Mesenchymal stem cell (in vitro differentiated cells and primary cell): ENCODE data around the gene ITSN1.

Experiments
- DNase-seq: peaks from one replicate; pipeline ENCODE4 v3.0.0-alpha.2; 2013
- H2AFZ ChIP-seq: one replicate; pipeline ENCODE4 v1.6.1; 2013; ENCODE audit warnings: low read depth, mild to moderate bottlenecking, control low read depth, inconsistent platforms, low read length, moderate library complexity
- H2AK5ac ChIP-seq: 2 replicates; pipeline ENCODE4 v1.6.1; 2013; ENCODE audit warnings: low read length, moderate library complexity, mild to moderate bottlenecking, inconsistent platforms; ENCODE audit not compliant: severe bottlenecking
- H2BK120ac ChIP-seq: one replicate; pipeline ENCODE4 v1.6.1; 2013; ENCODE audit warnings: low read depth, mild to moderate bottlenecking, inconsistent platforms, low read length, moderate library complexity
- H2BK12ac ChIP-seq, 2 experiments: one replicate each; pipeline ENCODE4 v1.6.1; 2013; ENCODE audit warnings: inconsistent platforms in 2 of 2, low read length in 2 of 2, mild to moderate bottlenecking in 2 of 2, moderate library complexity in 2 of 2, control low read depth in 1 of 2
- H2BK15ac ChIP-seq: one replicate; pipeline ENCODE4 v1.6.1; 2013; ENCODE audit warnings: mild to moderate bottlenecking, low read depth, inconsistent platforms; ENCODE audit not compliant: poor library complexity, severe bottlenecking
- H2BK5ac ChIP-seq: 2 replicates; pipeline ENCODE4 v1.6.1; 2013; ENCODE audit warnings: low read depth, mild to moderate bottlenecking, low read length, control low read depth, inconsistent platforms; ENCODE audit not compliant: poor library complexity, severe bottlenecking
- H3K14ac ChIP-seq, 2 experiments: one replicate each; pipeline ENCODE4 v1.6.1; 2013; ENCODE audit warnings: inconsistent platforms in 2 of 2, low read length in 2 of 2, control low read depth in 1 of 2, mild to moderate bottlenecking in 1 of 2, moderate library complexity in 1 of 2
- H3K18ac ChIP-seq, 2 experiments: one replicate each; pipeline ENCODE4 v1.6.1; 2013; ENCODE audit warnings: inconsistent platforms in 2 of 2, low read length in 2 of 2, control low read depth in 1 of 2, low read depth in 1 of 2, mild to moderate bottlenecking in 1 of 2
- H3K23ac ChIP-seq, 2 experiments: one replicate each; pipeline ENCODE4 v1.6.1; 2013; ENCODE audit warnings: inconsistent platforms in 2 of 2, low read length in 2 of 2, mild to moderate bottlenecking in 2 of 2, moderate library complexity in 2 of 2, control low read depth in 1 of 2
- H3K27ac ChIP-seq: 2 replicates; pipeline ENCODE4 v1.5.1; 2013; ENCODE audit warnings: mild to moderate bottlenecking, moderate library complexity, low read length, control low read depth, inconsistent platforms; ENCODE audit not compliant: poor library complexity, severe bottlenecking
- H3K27me3 ChIP-seq, 2 experiments: 2 replicates each; pipeline versions ENCODE4 v1.6.1 to v1.7.0; 2013; ENCODE audit warnings: low read length in 2 of 2, mild to moderate bottlenecking in 2 of 2, moderate library complexity in 2 of 2, control low read depth in 1 of 2, inconsistent platforms in 1 of 2; ENCODE audit not compliant: control insufficient read depth in 1 of 2, insufficient read depth in 1 of 2
- H3K36me3 ChIP-seq, 2 experiments: 2 replicates each; pipeline versions ENCODE4 v1.6.1 to v1.7.0; 2013; ENCODE audit warnings: low read length in 2 of 2, control low read depth in 1 of 2, inconsistent platforms in 1 of 2, low read depth in 1 of 2, mild to moderate bottlenecking in 1 of 2; ENCODE audit not compliant: insufficient read depth in 2 of 2, control insufficient read depth in 1 of 2
- H3K4ac ChIP-seq, 2 experiments: one replicate each; pipeline ENCODE4 v1.6.1; 2013; ENCODE audit warnings: inconsistent platforms in 2 of 2, low read length in 2 of 2, mild to moderate bottlenecking in 2 of 2, moderate library complexity in 2 of 2, control low read depth in 1 of 2, low read depth in 1 of 2
- H3K4me1 ChIP-seq: 2 replicates; pipeline ENCODE4 v1.6.1; 2013; ENCODE audit warnings: low read depth, low read length, control low read depth; ENCODE audit not compliant: control insufficient read depth, insufficient read depth
- H3K4me2 ChIP-seq: 2 replicates; pipeline ENCODE4 v1.6.1; 2013; ENCODE audit warnings: low read length, mild to moderate bottlenecking, inconsistent platforms; ENCODE audit not compliant: poor library complexity, severe bottlenecking
- H3K4me3 ChIP-seq, 2 experiments: 2 replicates each; pipeline versions ENCODE4 v1.5.1 to v1.7.0; 2013; ENCODE audit warnings: low read length in 2 of 2, mild to moderate bottlenecking in 2 of 2, control low read depth in 1 of 2, low read depth in 1 of 2; ENCODE audit not compliant: insufficient read depth in 1 of 2
- H3K79me1 ChIP-seq: replicated peaks from 2 replicates; pipeline ENCODE4 v1.6.1; 2013; ENCODE audit warnings: mild to moderate bottlenecking, control low read depth, low read length, inconsistent platforms; ENCODE audit not compliant: poor library complexity, severe bottlenecking
- H3K9ac ChIP-seq: 2 replicates; pipeline ENCODE4 v1.7.0; 2013; ENCODE audit warnings: mild to moderate bottlenecking, low read length, moderate library complexity
- H3K9me3 ChIP-seq: 2 replicates; pipeline ENCODE4 v1.7.0; 2013; ENCODE audit warnings: mild to moderate bottlenecking, low read length; ENCODE audit not compliant: control insufficient read depth
- H4K8ac ChIP-seq: one replicate; pipeline ENCODE4 v1.6.1; 2013; ENCODE audit warnings: inconsistent platforms, mild to moderate bottlenecking, low read length, moderate library complexity
- H4K91ac ChIP-seq: one replicate; pipeline ENCODE4 v1.6.1; 2013; ENCODE audit warnings: mild to moderate bottlenecking, low read length, inconsistent platforms
- WGBS: methylation state at CpG from one replicate; pipeline ENCODE4 v1.1.7; 2013; ENCODE audit warnings: mixed read lengths; 5-methylcytosine and 5-hydroxymethylcytosine counted together

Gene ITSN1

GRCh38 chr21:33769057-33769456 lies 126.8 kb downstream of the ITSN1 start:
- Histone ChIP-seq H3K79me1 (peaks cover 18% of the 10 kb centered on the region), H2BK12ac (no peak overlapping the region), H3K18ac (no peak overlapping the region), H3K9me3 (no peaks in the 10 kb centered on the region), H3K4me1 (peaks cover 7% of the 10 kb centered on the region), H2AK5ac (peak overlapping the region; percentile 86), H2AFZ (no peak overlapping the region), H3K14ac (no peak overlapping the region), H2BK15ac (no peak overlapping the region), H3K27ac (peak overlapping the region; percentile 54), H3K4me2 (no peak overlapping the region), H3K27me3 (no peaks in the 10 kb centered on the region), H3K23ac (no peak overlapping the region), H2BK5ac (no peak overlapping the region), H3K36me3 (peaks cover 18 to 65% of the 10 kb centered on the region in 2 experiments), H3K4ac (no peak overlapping the region), H2BK120ac (no peak overlapping the region), H4K8ac (no peak overlapping the region), H3K4me3 (no peak overlapping the region), H3K9ac (no peak overlapping the region), H4K91ac (no peak overlapping the region)
- DNase-seq = no peak
- WGBS = no CpG with 5 or more reads among the region's 1 CpG

GRCh38 chr21:33770542-33770941 lies 128.2 kb downstream of the ITSN1 start:
- no peak overlapping the region for H3K4me3 ChIP-seq
- H2AK5ac ChIP-seq = no peak overlapping the region
- no peak for DNase-seq
- H4K91ac ChIP-seq = no peak overlapping the region
- no peak overlapping the region for H3K23ac ChIP-seq
- no peak overlapping the region for H2AFZ ChIP-seq
- H2BK15ac ChIP-seq = no peak overlapping the region
- no peak overlapping the region for H3K27ac ChIP-seq
- no peak overlapping the region for H2BK120ac ChIP-seq
- no peak overlapping the region for H3K14ac ChIP-seq
- H3K4me1 ChIP-seq = peaks cover 4% of the 10 kb centered on the region
- H4K8ac ChIP-seq = no peak overlapping the region
- no peak overlapping the region for H3K4me2 ChIP-seq
- no peak overlapping the region for H2BK5ac ChIP-seq
- H3K36me3 ChIP-seq = peaks cover 20 to 73% of the 10 kb centered on the region in 2 experiments
- H2BK12ac ChIP-seq = no peak overlapping the region
- no peaks in the 10 kb centered on the region for H3K9me3 ChIP-seq
- H3K18ac ChIP-seq = no peak overlapping the region
- H3K9ac ChIP-seq = no peak overlapping the region
- peaks cover 13% of the 10 kb centered on the region for H3K79me1 ChIP-seq
- H3K4ac ChIP-seq = no peak overlapping the region
- 97% methylated on average over 3 of the region's 3 CpGs for WGBS
- H3K27me3 ChIP-seq = no peaks in the 10 kb centered on the region

GRCh38 chr21:33771976-33772375 lies 129.7 kb downstream of the ITSN1 start:
- Histone ChIP-seq H3K4me2 (no peak overlapping the region), H3K9ac (no peak overlapping the region), H3K9me3 (no peaks in the 10 kb centered on the region), H3K18ac (no peak overlapping the region), H3K4me3 (no peak overlapping the region), H4K91ac (no peak overlapping the region), H2BK15ac (no peak overlapping the region), H4K8ac (no peak overlapping the region), H2AK5ac (no peak overlapping the region), H3K4ac (no peak overlapping the region), H3K36me3 (peaks cover 23 to 68% of the 10 kb centered on the region in 2 experiments), H2BK120ac (no peak overlapping the region), H3K79me1 (peaks cover 14% of the 10 kb centered on the region), H3K14ac (no peak overlapping the region), H2BK12ac (no peak overlapping the region), H3K4me1 (peaks cover 3% of the 10 kb centered on the region), H2AFZ (no peak overlapping the region), H3K27me3 (no peaks in the 10 kb centered on the region), H3K23ac (no peak overlapping the region), H2BK5ac (no peak overlapping the region), H3K27ac (no peak overlapping the region)
- WGBS = 96% methylated on average over 18 of the region's 18 CpGs
- DNase-seq = no peak

GRCh38 chr21:33774551-33774950 lies 132.2 kb downstream of the ITSN1 start:
- no peak overlapping the region for H2BK15ac ChIP-seq
- H2BK12ac ChIP-seq = no peak overlapping the region
- no peak overlapping the region for H3K4ac ChIP-seq
- no peak overlapping the region for H3K27ac ChIP-seq
- H3K14ac ChIP-seq = no peak overlapping the region
- no peak overlapping the region for H2AK5ac ChIP-seq
- WGBS = 97% methylated on average over 4 of the region's 4 CpGs
- H2BK120ac ChIP-seq = no peak overlapping the region
- no peaks in the 10 kb centered on the region for H3K27me3 ChIP-seq
- H2BK5ac ChIP-seq = no peak overlapping the region
- no peak overlapping the region for H4K91ac ChIP-seq
- no peak overlapping the region for H4K8ac ChIP-seq
- no peak overlapping the region for H3K18ac ChIP-seq
- peaks cover 11% of the 10 kb centered on the region for H3K79me1 ChIP-seq
- no peak overlapping the region for H3K4me2 ChIP-seq
- DNase-seq = no peak
- no peak overlapping the region for H3K9ac ChIP-seq
- H3K9me3 ChIP-seq = peaks cover 4% of the 10 kb centered on the region
- no peak overlapping the region for H2AFZ ChIP-seq
- no peaks in the 10 kb centered on the region for H3K4me1 ChIP-seq
- H3K36me3 ChIP-seq = peaks cover 23 to 58% of the 10 kb centered on the region in 2 experiments
- H3K4me3 ChIP-seq = no peak overlapping the region
- H3K23ac ChIP-seq = no peak overlapping the region
